ENCODE results near the gene GANC. TPM values are rescaled to one million over a fixed set of nuclear protein-coding genes. Genes with fewer than 3 reads are reported as not detected.
"Not testable (repeated sequence)": the region's sequence is repeated elsewhere in the genome, so short reads cannot be mapped to it uniquely, and the experiment has no call there.

The GANC gene
- 21.4 TPM for total RNA-seq

GRCh38 chr15:42272939-42273899 lies at the start of gene GANC, which contains the start of gene TMEM87A:
TSS of gene GANC (plus strand) at chr15:42273201. CDS start at chr15:42274482, 1,281 bp downstream.
TSS of gene TMEM87A (minus strand) at chr15:42273433. CDS start at chr15:42273398, 35 bp downstream.
- Histone ChIP-seq H3K4me3 (ENCODE audit: low read length) (peak within 1 kb of the TSS; percentile 65), H3K27me3 (ENCODE audit: insufficient read depth, low read length) (no peaks in the 10 kb centered on the region), H3K4me1 (ENCODE audit: insufficient read depth, low read length) (peaks cover 27% of the 10 kb centered on the region)

GRCh38 chr15:42226648-42227047 lies 46.4 kb upstream of the GANC start:
- H3K4me1 ChIP-seq (ENCODE audit: insufficient read depth, low read length), result no peaks in the 10 kb centered on the region
- no peaks in the 10 kb centered on the region for H3K27me3 ChIP-seq (ENCODE audit: insufficient read depth, low read length)
- no peaks in the 10 kb centered on the region for H3K9me3 ChIP-seq (ENCODE audit: low read depth, low read length)
- no peak overlapping the region for H3K4me3 ChIP-seq (ENCODE audit: low read length)

More at GRCh38 chr15:42272939-42273899, at the start of gene GANC, which contains the start of gene TMEM87A:
- no peaks in the 10 kb centered on the region for H3K9me3 ChIP-seq (ENCODE audit: low read depth, low read length)

GRCh38 chr15:42228036-42228435 lies 45.0 kb upstream of the GANC start:
- no peaks in the 10 kb centered on the region for H3K4me1 ChIP-seq (ENCODE audit: insufficient read depth, low read length)
- H3K9me3 ChIP-seq (ENCODE audit: low read depth, low read length), result no peaks in the 10 kb centered on the region
- H3K4me3 ChIP-seq (ENCODE audit: low read length), result no peak overlapping the region
- no peaks in the 10 kb centered on the region for H3K27me3 ChIP-seq (ENCODE audit: insufficient read depth, low read length)

- not testable (repeated sequence) for H3K27me3 ChIP-seq (ENCODE audit: insufficient read depth, low read length); H3K9me3 ChIP-seq (ENCODE audit: low read depth, low read length); H3K4me1 ChIP-seq (ENCODE audit: insufficient read depth, low read length); H3K4me3 ChIP-seq (ENCODE audit: low read length)
Observed at GRCh38 chr15:42228981-42229380, 44.0 kb upstream of the GANC start.

GRCh38 chr15:42231088-42231487 lies 41.9 kb upstream of the GANC start:
- Histone ChIP-seq H3K9me3 (ENCODE audit: low read depth, low read length) (no peaks in the 10 kb centered on the region), H3K4me3 (ENCODE audit: low read length) (no peak overlapping the region), H3K4me1 (ENCODE audit: insufficient read depth, low read length) (no peaks in the 10 kb centered on the region), H3K27me3 (ENCODE audit: insufficient read depth, low read length) (no peaks in the 10 kb centered on the region)

- H3K4me3 ChIP-seq (ENCODE audit: low read length), result no peak overlapping the region
- no peaks in the 10 kb centered on the region for H3K27me3 ChIP-seq (ENCODE audit: insufficient read depth, low read length)
- no peaks in the 10 kb centered on the region for H3K9me3 ChIP-seq (ENCODE audit: low read depth, low read length)
- H3K4me1 ChIP-seq (ENCODE audit: insufficient read depth, low read length), result no peaks in the 10 kb centered on the region
Observed at GRCh38 chr15:42232606-42233005, 40.4 kb upstream of the GANC start.

- no peaks in the 10 kb centered on the region for H3K9me3 ChIP-seq (ENCODE audit: low read depth, low read length)
- no peaks in the 10 kb centered on the region for H3K27me3 ChIP-seq (ENCODE audit: insufficient read depth, low read length)
- no peak overlapping the region for H3K4me3 ChIP-seq (ENCODE audit: low read length)
- no peaks in the 10 kb centered on the region for H3K4me1 ChIP-seq (ENCODE audit: insufficient read depth, low read length)
Observed at GRCh38 chr15:42233107-42233506, 39.9 kb upstream of the GANC start.

GRCh38 chr15:42239528-42240182 lies 33.3 kb upstream of the GANC start:
- H3K4me3 ChIP-seq (ENCODE audit: low read length), result no peak overlapping the region
- H3K9me3 ChIP-seq (ENCODE audit: low read depth, low read length), result no peaks in the 10 kb centered on the region
- H3K4me1 ChIP-seq (ENCODE audit: insufficient read depth, low read length), result no peaks in the 10 kb centered on the region
- H3K27me3 ChIP-seq (ENCODE audit: insufficient read depth, low read length), result no peaks in the 10 kb centered on the region

- Histone ChIP-seq H3K9me3 (ENCODE audit: low read depth, low read length) (no peaks in the 10 kb centered on the region), H3K27me3 (ENCODE audit: insufficient read depth, low read length) (no peaks in the 10 kb centered on the region), H3K4me3 (ENCODE audit: low read length) (no peak overlapping the region)
Observed at GRCh38 chr15:42240823-42241222, 32.2 kb upstream of the GANC start.

GRCh38 chr15:42253300-42253699 lies 19.7 kb upstream of the GANC start:
- no peaks in the 10 kb centered on the region for H3K4me1 ChIP-seq (ENCODE audit: insufficient read depth, low read length)
- no peak overlapping the region for H3K4me3 ChIP-seq (ENCODE audit: low read length)
- H3K9me3 ChIP-seq (ENCODE audit: low read depth, low read length), result no peaks in the 10 kb centered on the region
- H3K27me3 ChIP-seq (ENCODE audit: insufficient read depth, low read length), result no peaks in the 10 kb centered on the region

More at GRCh38 chr15:42240823-42241222, 32.2 kb upstream of the GANC start:
- no peaks in the 10 kb centered on the region for H3K4me1 ChIP-seq (ENCODE audit: insufficient read depth, low read length)

- Histone ChIP-seq H3K27me3 (ENCODE audit: insufficient read depth, low read length) (no peaks in the 10 kb centered on the region), H3K4me1 (ENCODE audit: insufficient read depth, low read length) (no peaks in the 10 kb centered on the region), H3K4me3 (ENCODE audit: low read length) (no peak overlapping the region)
Observed at GRCh38 chr15:42264795-42265194, 8.2 kb upstream of the GANC start.

GRCh38 chr15:42267286-42267685 lies 5.7 kb upstream of the GANC start:
- peaks cover 4% of the 10 kb centered on the region for H3K4me1 ChIP-seq (ENCODE audit: insufficient read depth, low read length)
- no peaks in the 10 kb centered on the region for H3K9me3 ChIP-seq (ENCODE audit: low read depth, low read length)
- H3K27me3 ChIP-seq (ENCODE audit: insufficient read depth, low read length), result no peaks in the 10 kb centered on the region
- H3K4me3 ChIP-seq (ENCODE audit: low read length), result no peak overlapping the region

More at GRCh38 chr15:42264795-42265194, 8.2 kb upstream of the GANC start:
- H3K9me3 ChIP-seq (ENCODE audit: low read depth, low read length), result no peaks in the 10 kb centered on the region

GRCh38 chr15:42270551-42270950 lies 2.5 kb upstream of the GANC start:
- no peaks in the 10 kb centered on the region for H3K9me3 ChIP-seq (ENCODE audit: low read depth, low read length)
- no peaks in the 10 kb centered on the region for H3K27me3 ChIP-seq (ENCODE audit: insufficient read depth, low read length)
- peaks cover 22% of the 10 kb centered on the region for H3K4me1 ChIP-seq (ENCODE audit: insufficient read depth, low read length)
- no peak overlapping the region for H3K4me3 ChIP-seq (ENCODE audit: low read length)

- no peaks in the 10 kb centered on the region for H3K27me3 ChIP-seq (ENCODE audit: insufficient read depth, low read length)
- peaks cover 26% of the 10 kb centered on the region for H3K4me1 ChIP-seq (ENCODE audit: insufficient read depth, low read length)
- H3K9me3 ChIP-seq (ENCODE audit: low read depth, low read length), result no peaks in the 10 kb centered on the region
- no peak overlapping the region for H3K4me3 ChIP-seq (ENCODE audit: low read length)
Observed at GRCh38 chr15:42270996-42271395, 2.0 kb upstream of the GANC start.

Data from mononuclear cell (primary cell).